ENCODE measurements around the gene PPP3R1.

DNA sequence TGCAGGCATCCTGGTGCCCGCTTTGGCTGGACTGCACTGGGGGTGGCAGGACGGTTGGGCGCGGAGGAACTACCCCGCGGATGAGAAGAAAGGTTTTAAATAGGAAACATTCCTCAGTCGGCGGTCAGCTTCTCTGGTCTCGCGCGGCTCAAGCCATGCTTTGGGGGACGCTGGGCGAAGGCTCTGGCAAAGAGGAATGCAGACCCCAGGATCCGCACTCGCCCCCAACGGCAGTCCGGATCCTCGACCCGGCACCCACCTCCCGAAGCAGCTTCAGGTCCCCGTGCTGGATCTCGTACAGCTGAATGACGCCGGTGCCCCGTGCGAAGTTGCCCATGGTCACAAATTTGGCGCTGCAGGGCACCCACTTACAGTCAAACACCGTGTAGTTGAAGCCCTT lies 95.3 kb downstream of the PPP3R1 start:
- TF ChIP-seq, protein P1, sequence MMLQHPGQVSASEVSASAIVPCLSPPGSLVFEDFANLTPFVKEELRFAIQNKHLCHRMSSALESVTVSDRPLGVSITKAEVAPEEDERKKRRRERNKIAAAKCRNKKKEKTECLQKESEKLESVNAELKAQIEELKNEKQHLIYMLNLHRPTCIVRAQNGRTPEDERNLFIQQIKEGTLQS (IDR thresholded peaks at IDR 0.05): no peak
- TF ChIP-seq, protein P1 (CRISPR knock-in tag; conservative IDR thresholded peaks at IDR 0.05): 0 out of 2 replicates have a peak, but pooled peaks have one; percentile 11
- TF ChIP-seq, protein P2, sequence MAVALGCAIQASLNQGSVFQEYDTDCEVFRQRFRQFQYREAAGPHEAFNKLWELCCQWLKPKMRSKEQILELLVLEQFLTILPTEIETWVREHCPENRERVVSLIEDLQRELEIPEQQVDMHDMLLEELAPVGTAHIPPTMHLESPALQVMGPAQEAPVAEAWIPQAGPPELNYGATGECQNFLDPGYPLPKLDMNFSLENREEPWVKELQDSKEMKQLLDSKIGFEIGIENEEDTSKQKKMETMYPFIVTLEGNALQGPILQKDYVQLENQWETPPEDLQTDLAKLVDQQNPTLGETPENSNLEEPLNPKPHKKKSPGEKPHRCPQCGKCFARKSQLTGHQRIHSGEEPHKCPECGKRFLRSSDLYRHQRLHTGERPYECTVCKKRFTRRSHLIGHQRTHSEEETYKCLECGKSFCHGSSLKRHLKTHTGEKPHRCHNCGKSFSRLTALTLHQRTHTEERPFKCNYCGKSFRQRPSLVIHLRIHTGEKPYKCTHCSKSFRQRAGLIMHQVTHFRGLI (CRISPR knock-in tag; IDR thresholded peaks at IDR 0.05): no peak
- TF ChIP-seq CHD2 (IDR thresholded peaks at IDR 0.05; ENCODE audit: low read depth, low read length) (no peak), BDP1 (IDR thresholded peaks at IDR 0.05; ENCODE audit: insufficient read depth, insufficient read length) (no peak), CTBP1 (IDR thresholded peaks at IDR 0.05; ENCODE audit: borderline replicate concordance) (no peak), TCF7L2 (IDR thresholded peaks at IDR 0.05; ENCODE audit: low read depth, low read length) (no peak), SP1 (CRISPR knock-in tag; IDR thresholded peaks at IDR 0.05) (no peak), ESRRA (IDR thresholded peaks at IDR 0.05; ENCODE audit: borderline replicate concordance, low read depth) (no peak)

Data from K562 (cell line).